CD4-positive, alpha-beta T cell treated with Interleukin-12 subunit alpha and Interleukin-12 subunit beta, for 1 hour (primary cell): Measurements from ENCODE around the gene NBPF4.
"Not testable (repeated sequence)": the region's sequence is repeated elsewhere in the genome, so short reads cannot be mapped to it uniquely, and the experiment has no call there.

Source experiments
- DNase-seq: peaks from one replicate; pipeline ENCODE4 v3.0.0-alpha.2; 2020

Gene NBPF4

DNA sequence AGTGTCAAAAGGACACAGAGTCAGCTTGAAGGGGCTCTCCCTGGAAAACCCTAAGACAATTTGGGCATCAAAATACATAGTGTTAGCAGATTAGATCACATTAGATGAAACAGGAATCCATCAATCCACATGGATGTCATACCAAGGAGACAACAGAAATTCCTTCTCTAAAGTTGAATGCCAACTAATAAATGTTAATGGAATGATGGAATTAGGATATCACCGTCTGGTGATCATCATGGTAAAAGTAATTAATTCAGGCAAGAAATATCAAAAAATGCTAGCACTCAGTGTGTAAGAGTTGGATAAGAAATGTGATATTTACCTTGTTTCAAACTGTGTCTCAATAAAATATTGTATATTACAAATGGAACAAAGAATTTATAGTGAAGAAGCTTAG, 32.9 kb downstream of the NBPF4 start:
- no peak for DNase-seq

DNA sequence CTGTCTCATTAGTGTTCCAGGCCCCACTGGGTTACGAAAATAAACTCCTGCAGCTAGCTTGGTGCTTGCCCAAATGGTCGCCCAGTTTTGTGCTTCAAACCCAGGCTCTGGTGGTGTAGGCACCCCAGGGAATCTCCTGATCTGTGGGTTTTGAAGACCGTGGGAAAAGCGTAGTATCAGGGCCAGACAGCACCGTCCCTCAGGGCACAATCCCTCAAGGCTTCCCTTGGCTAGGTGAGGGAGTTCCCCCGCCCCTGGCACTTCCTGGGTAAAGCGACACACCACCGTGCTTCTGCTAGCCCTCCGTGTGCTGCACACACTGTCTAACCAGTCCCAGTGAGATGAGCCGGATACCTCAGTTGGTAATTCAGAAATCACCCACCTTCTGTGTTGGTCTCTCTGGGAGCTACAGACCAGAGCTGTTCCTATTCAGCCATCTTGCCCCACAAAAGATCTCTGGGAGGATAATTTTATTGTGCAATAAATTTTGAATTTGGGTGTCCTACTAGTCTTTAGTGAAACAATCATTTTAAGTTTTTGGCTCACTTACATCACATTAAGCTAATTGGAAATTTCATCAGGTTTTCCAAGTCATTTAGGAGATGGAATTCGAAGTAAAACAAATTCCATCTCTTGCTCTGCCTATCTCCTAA, 34.3 kb downstream of the NBPF4 start:
- peak; percentile 16 for DNase-seq

DNA sequence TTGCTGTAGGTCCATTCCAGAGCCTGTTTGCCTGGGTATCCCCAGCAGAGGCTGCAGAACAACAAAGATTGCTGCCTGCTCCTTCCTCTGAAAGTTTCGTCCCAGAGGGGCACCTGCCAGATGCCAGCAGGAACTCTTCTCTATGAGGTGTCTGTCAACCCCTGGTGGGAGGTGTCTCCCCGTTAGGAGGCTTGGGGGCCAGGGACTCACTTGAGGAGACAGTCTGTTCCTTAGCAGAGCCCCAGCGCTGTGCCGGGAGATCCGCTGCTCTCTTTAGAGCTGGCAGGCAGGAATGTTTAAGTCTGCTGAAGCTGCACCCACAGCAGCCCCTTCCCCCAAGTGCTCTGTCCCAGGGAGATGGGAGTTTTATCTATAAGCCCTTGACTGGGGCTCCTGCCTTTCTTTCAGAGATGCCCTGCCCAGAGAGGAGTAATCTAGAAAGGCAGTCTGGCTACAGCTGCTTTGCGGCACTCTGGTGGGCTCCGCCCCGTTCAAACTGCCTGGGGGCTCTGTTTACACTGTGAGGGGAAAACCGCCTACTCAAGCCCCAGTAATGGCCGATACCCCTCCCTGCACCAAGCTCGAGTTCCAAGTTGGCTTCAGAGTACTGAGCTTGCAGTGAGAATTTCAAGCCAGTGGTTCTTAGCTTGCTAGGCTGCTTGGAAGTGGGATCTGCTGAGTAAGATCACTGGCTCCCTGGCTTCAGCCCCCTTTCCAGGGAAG, 35.0 kb downstream of the NBPF4 start:
- no peak for DNase-seq

DNA sequence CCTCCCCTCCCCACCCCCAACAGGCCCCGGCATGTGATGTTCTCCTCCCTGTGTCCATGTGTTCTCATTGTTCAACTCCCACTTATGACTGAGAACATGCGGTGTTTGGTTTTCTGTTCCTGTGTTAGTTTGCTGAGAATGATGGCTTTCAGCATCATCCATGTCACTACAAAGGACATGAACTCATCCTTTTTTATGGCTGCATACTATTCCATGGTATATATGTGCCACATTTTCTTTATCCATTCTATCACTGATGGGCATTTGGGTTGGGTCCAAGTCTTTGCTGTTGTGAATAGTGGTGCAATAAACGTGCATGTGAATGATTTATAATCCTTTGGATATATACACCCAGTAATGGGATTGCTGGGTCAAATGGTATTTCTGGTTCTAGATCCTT, 40.3 kb downstream of the NBPF4 start:
- not testable (repeated sequence) for DNase-seq

DNA sequence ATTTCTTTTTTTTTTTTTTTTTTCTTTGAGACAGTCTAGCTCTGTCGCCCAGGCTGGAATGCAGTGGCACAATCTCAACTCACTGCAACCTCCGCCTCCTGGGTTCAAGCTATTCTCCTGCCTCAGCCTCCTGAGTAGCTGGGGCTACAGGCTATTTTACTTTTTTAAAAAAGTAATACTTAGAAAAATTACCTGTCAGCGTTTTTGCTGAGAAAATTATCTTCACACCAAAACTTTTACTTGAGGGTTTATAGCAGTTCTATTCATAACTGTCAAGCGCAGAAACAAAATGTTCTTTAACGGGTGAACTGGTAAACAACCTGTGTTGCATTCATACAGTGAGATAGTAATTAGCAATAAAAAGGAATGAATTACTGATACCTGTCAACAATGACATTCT, 42.2 kb downstream of the NBPF4 start:
- DNase-seq, result no peak

DNA sequence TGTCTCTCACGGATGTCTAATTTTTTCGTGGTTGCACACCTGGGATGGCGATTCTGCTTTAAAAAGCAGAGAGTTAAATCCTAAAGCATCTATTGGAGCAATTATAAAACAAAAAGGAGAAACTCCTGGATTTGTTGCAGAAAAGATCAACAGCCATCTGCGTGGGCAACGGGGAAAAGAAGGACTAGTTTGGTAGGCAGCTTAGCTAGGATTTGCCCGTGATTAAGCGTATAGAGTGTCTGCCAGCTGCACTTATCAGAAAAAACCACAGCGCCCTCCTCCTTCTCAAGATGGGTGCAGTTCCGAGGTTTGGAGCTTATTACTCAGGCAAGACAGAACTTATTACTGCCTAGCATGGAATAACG, 43.2 kb downstream of the NBPF4 start:
- DNase-seq, result peak; percentile 55

DNA sequence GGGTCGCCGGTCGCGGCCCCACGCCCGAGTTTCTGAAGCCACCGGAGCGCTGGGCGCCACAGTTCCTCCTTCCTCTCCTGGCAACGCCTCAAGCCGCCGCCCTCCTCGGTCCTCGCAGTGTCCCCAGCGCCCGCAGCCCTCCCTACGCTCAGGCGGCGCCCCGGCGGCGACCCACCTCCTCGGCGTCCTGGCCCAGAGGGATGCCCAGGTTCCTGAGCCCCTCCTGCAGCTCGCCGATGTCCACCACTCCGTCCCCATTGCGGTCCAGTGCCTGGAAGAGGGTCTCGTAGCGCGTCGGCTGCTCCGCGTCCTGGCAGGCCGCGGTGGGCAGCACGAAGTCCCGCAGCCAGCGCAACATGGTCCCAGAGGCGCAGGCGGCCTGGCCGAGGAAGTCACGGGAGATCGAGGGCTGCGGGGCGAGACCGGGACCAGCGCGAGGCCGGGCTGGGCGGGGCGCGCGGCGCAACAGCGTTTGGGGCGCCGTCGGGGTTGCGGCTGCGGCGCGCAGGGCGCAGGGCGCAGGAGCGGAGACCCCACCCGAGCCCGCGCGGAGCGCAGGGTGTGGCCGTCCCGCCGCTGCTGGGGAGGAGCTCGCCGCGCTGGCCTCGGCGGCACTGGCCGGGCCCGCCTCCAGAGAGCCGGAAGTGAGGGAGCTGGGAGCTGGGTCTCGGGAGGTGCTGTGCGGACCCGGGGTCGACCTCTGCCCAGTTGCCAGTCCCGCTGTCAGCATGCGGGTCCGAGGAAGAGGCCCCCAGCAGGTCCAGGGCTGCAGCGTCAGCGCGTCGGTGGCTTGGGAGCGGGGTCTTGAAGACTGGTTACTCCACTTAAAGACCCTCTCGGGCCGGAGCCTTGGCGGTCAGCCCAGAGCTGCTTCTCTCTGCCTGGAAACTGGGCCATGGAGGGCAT, 43.8 kb downstream of the NBPF4 start, which contains the start of gene SLC25A24:
Gene SLC25A24, minus strand, starts transcription at position 563 of the 906 bp plus-strand sequence. Its CDS starts 205 bp downstream, at position 358.
- peak; percentile 77 for DNase-seq

DNA sequence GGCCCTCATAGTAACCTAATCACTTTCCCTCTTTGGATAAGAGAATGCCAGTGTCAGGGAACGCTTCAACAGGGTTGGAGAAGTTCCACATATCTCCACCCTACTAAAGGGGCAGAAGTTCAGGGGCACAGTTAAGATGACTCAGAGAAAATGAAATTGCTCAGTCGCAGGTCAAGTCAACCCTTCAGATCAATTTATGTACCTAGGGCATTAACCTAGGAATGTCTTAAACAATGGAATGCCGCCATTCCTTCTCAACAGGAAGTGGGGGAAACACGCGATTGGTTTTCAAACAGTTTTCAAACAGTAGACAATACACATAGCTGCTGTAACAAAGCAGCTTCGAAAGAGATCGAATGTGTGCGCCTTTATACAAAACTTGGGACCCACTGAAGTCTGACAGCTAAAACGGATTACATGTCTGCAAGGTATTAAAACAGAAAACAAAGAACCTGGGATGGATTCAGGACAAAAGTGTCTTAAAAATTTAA, 44.6 kb downstream of the NBPF4 start:
- peak; percentile 1 for DNase-seq

DNA sequence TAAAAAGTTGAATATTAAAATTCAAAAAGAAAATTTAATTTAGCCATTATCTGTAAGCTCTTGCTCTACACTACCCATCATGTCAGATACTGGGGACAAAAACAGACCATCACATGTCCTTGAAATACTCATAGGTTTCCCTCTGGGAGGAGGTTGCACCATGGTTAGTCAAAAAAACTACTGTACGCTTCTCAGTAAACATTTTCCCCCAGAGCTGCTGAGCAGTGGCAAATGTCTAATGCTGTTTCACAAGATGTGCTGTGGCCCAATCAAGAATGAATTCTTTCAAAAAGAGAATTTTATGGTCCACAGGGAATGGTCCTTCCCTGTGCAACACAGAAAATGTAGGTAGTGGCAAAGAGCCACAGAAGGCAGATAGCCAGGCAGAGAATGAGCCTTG, 49.8 kb downstream of the NBPF4 start:
- DNase-seq, result no peak

DNA sequence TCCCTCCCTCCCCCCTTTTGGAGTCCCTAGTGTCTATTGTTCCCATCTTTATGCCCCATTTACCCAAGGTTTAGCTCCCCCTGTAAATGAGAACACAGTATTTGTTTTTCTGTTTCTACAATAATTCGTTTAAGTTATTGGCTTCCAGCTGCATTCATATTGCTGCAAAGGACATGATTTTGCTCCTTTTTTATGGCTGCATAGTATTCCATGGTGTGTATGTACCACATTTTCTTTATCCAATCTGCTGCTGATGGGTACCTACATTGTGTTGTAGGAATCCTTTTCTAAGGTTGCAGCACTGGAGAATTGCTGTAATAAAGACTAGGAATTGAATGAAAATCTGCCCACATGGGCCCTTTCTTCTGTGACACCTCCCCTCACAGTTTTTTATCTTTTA, 50.5 kb downstream of the NBPF4 start:
- DNase-seq, result no peak

DNA sequence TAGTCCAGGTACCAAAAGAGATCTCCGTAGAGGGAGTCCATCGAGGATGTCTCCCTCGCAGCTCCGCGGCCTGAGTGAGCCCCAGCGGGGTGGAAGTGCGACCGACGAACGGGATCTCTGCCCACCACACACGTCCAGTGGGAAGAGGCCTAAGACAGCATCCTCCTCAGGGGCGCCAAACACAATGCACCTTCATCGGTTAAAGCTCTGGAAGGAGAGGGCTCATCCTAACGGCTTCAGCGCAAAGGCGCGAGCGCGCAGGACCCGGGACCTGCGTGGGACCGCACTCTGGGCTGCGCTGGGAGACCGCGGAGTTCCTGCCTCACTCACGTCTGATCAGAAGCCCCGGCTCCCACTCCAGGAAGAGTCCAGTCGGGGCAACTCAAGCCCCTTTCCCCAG, 51.3 kb downstream of the NBPF4 start:
- no peak for DNase-seq

DNA sequence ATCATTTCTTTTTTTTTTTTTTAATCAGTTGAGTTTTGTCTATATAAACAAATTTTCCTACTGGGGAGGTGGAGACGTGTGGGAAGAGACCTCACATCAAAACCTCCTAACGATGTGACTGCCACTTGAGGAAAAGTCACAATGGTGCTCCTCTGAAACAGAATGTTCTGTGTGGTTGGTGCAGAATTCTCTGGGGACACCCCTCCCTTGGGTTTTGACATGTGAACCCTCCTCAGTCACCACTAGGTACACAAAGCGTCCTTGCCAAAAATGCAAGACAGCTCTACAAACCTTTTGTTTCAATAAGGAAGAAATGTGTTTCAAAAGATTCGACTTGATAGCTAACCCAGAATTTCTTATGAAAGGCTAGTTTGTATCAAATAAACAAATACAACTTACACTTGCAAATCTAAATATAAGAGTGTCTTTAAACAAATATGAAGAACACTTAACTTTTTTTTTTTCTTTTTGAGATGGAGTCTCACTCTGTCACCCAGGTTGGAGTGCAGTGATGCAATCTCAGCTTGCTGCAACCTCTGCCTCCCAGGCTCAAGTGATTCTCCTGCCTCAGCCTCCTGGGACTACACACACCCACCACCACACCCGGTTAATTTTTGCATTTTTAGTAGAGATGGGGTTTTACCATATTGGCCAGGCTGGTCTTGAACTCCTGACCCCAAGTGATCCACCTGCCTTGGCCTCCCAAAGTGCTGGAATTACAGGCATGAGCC, 53.0 kb downstream of the NBPF4 start:
- no peak for DNase-seq

DNA sequence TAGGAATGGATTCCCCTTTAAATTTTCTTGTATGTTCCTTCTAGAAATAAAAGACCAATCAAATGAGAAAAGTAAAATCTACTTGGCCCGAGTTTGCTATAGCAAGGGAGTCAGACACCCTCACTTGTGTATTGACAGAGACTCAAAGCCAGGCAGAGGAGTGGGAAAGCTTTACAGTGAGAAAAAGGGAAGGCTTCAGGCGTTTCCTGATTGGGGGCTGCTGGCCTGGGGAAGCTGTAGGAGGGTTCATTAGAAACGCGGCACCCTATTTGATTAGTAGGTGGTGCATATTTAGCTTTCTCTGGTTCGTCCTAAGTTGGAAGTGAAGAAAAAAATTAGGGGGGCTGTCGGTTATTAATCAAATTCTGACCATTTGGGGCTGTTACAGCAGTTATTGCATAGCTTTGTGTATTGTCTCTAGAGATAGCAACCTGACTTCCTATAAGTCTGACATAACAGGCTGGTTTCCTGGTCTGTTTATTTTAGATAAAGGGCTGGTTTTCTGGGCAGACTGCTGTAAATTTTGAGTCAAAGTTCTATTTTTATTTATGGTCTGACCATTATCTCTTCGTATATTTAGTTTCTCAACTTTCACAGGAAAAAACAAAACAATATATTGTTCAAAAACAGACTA, 53.8 kb downstream of the NBPF4 start:
- DNase-seq, result no peak

DNA sequence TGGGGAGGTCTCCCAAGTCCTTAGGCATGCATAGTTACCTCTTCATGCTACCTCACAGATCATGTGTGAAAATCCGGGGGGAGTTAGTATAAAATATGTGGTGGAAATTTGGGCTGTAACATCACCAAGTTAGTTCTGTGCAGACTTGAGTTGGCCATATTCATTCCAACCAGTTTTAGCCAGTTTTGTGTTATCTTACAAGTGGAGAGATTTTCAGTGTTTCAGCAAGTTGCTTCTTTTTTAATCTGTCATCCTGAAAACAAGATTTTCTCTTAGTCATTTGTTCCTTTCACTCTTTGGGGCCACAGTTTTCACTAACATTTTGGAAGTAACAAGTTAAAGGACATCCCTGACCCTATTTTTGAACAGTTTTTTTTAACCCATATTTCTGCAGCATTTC, 55.1 kb downstream of the NBPF4 start:
- DNase-seq, result no peak

DNA sequence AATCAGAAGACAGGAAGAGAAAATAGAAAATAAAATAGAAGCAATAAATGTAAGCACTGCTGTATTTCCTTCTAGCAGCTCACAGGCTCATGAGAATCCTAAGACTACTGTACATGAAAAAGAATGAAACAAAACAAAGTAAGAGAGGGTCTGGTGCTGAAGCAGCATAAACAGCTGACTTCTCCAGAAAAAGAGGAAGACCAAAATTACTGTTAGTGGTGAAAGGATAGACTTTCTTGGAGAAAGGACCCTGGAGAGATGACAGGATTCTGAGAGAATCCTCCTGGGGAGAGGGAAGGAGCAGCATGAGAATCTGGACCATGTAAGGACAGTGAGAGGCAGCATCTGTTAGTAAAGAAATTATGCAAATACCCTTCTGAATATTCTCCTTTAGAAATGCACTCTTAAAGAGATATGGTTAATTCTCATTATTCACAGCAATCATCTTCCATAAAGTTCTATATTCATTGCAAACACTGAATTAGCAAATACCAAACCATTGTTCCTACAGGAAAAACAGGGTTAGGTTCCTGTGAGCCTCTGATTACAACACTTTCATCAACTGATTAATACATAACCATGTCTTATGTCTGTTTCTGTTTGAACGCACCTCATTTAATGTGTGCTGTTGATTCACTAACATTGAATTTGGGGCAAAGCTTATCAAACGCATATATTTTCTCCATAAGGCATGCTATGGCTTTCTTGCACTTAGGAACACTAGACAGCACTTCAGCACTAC, 60.7 kb downstream of the NBPF4 start:
- DNase-seq, result no peak

DNA sequence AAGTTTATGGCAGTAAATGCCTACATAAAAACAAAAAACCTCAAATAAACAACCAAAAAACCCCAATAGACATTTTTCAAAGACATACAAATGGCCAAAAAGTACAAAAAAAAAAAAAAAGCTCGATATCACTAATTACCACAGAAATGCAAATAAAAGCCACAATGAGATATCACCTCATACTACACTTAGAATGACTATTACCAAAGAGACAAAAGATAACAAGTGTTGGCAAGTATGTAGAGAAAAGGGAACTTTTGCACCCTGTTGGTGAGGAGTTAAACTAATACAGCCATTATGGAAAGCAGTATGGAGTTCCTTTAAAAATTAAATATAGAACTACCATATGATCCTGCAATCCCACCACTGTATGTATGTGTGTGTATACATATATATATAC, 64.9 kb downstream of the NBPF4 start:
- no peak for DNase-seq
